Measurements from ENCODE around the gene SAMD5.
A peak's percentile ranks its signal among the peaks of the same experiment; 100 is the strongest.

Gene SAMD5

DNA sequence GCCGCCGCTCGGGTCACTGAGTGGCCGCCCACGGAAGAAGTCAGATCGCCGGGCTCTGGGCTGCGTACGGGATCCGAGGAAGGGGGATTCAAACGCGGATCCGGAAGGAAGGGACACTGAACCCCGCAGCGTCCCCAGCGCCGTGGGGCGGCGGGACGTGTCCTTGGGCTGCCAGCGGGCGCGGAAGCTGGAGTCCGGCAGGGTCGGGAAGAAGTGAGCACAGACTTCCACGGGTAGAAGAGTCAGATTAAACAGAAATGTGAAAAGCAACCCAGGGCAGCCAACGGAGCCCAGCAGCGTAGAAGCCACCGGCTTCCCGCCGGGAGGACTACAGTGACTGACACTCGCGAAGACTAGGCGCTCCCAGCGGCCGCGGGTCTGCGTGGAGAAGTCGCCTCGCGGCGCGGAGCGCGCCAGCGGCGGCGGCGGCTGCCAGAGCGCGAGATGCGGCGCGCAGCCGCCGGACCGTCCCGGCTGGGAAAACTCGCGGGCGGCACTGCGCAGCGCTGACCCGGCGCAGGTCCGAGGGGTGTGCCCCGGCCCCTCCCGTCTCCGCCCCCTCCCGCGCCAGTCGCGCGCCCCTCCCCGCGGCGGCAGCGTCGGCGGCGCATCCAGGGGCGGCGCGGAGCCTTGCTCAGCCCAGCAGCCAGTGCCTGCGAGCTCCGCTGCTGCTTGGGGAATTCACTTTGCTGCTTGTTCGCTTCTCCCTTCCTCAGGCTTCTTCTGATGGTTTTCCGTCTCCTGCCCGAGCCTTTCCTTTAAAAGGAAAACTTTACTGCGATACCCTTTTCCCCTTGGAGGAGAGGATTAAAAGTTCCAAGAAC, at the start of gene SAMD5:
TSS of gene SAMD5 (plus strand) at position 649 of the 824 bp plus-strand sequence. CDS start 239 bp downstream, outside the sequence.
- peak; percentile 87 for DNase-seq

- DNase-seq: no peak
Observed at GRCh38 chr6:147459780-147460179, 48.7 kb upstream of the SAMD5 start.

DNA sequence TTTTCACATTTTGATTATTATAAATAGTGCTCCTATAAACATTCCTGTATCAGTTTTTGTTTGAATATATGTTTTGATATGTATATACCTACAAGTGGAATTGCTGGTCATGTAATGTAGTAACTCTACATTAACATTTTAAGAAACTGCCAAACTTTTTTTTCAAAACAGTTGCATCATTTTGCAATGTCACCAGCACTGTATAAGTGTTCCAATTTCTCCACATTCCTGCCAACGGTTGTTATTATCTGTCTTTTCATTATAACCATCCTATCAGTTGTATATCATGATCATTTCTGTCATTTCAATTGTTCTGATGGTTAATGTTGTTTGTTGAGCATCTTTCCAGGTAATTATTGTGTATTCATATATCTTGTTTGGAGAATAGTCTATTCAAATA, 44.8 kb upstream of the SAMD5 start:
- no peak for DNase-seq

- no peak for DNase-seq
Observed at GRCh38 chr6:147467428-147467827, 41.1 kb upstream of the SAMD5 start.

DNA sequence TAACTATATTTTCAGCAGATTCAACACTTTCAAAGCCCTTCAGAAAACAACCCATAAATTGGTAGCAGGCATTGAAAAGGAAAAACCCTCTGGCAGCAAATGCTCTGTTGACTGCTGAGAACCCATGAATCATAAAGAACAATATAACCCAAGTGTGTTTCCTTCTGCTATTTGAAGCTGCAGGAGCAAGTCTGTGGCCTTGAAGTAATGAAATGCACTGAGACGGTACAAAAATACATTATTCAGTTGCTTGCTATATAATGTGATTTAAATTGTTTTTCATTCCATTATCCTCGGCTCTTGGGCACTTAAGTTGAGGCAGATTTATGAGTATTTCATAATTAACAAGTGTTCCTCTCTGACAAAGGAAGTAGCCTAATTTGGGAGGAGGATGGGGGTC, 40.6 kb upstream of the SAMD5 start:
- no peak for DNase-seq

DNA sequence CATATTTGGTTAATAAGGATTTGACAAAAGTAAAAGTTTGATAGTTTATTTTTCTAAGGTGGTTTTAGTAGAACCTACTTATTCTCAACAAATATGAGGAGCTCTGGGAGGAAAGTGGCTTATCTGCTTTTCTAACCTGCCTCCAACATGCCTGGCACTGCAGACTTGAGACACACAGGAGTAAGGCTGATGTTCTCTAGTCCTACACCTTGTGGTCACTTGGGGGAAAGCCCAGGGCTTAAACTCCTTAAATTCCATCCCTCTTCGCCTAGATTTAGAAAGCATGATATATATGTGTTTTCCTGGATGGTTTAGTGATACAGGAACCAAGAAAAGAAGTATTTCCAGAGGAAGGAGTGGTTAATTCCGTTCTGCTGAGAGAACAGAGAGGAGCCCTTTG, 39.9 kb upstream of the SAMD5 start:
- DNase-seq: no peak

DNA sequence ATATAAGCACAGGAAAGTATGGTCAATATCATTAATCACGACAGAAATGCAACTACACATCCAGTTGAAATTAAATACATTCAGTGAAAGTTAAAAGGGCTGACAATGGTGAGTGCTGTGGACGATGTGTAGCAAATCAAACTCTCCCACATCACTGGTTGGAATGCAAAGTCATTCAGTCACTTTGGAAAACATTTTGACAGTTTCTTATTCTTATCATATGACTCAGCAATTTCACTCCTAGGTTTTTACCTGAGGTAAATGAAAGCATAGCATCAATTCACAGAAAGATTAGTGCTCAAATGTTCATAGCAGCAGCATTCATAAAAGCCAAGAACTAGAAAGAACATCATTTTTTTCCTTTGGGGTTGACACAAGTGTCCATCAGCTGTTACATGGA, 28.6 kb upstream of the SAMD5 start:
- no peak for DNase-seq

- DNase-seq: no peak
Observed at GRCh38 chr6:147486683-147487082, 21.8 kb upstream of the SAMD5 start.

DNA sequence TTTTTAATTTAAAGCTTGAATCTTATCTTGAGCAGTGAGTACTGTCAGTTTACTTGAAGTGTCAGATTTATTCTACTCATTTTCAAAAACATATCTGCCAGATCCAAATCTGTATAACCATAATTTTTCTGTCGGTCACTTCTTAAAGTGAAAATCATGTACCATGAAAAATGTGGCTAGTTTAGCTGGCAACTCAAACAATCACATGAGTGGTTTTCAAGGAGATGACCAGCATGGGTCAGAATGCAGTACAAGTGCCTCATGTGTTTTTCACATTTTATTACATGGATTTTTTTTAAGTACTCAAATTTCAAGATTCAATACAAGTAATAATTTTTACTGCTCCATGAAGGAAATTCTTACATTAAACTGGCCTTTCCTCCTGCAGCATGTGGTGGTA, 11.0 kb upstream of the SAMD5 start:
- no peak for DNase-seq

DNA sequence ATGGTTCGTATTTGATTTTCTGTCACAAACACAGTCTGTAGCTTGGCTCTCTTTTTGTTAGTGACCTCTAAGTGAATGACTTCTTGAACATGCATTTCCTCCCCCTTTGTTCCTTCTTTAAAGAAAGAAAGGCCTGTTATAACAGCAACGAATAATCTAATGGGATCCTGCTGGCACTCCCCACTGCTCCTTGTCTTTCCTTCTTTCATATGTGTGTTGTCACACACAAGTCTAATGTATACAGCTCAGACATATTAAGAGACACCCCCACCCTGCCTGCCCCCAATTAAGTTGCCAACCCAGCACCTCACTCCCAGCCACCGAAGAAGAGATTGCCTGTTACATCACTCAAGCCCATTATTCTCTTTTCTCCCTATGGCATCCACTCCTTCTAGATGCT, 4.9 kb upstream of the SAMD5 start:
- DNase-seq: no peak

- no peak for DNase-seq
Observed at GRCh38 chr6:147504848-147505247, 3.6 kb upstream of the SAMD5 start.

DNA sequence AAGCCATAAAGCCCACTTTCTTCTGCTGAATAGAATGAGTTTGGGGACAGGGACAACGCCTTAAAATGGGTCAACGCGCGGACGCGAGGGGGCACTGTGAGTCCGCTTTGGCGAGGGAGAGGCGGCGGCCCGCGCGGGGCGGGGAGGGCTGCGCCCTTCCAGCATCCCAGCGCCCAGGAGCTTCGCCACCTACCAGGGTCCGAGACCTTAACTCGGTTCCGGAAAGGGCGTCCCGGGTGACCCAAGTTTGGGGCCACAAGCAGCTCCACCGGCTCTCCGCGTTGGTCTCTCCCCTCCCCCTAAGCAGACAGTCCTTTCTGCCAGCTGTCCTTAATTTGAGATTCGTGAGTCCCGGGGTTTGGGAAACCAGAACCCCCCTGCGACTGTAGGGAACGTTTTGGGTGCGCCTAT, 1.8 kb upstream of the SAMD5 start:
- DNase-seq: peak; percentile 90

DNA sequence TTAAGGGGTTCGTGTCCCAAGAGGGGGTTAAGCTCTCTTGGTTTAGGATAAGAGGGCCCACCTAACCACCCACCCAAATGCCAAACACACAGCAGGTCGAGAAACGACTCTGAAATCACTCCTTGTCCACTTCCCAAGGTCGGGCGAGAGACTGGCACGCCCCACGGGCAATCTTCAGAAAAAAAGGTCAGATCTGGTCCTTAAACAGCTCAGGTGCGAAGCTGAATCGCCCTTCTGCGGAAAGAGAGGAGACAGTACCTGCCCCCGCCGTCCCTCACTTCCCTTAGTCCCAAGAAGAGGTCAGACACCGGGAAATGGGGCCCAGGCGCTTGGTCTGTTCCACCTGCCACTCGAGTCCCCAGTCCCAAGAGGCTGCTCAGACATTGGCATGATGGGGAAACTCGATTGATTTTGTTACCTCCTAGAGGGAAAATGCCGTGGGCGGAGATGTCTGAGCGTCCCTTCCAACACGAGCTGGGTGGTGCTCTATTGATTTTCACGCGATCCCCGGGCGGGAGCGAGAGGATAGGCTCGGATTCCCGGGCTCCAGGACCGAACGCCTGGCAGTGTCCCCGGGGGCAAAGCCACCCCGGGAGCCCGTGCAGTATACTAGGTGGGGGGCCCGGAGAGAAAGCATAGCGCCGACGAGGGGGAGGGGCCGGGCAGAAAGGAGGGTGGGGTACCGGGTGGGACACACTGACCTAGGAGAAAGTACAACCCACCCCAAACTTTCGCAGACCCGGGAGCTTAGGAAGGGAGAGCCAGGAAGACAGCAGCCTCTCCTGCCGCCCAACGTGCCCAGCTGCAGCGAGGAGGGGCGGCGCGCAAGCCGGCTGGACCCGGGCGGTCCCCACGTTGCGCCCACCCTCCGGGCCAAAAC, 1.1 kb upstream of the SAMD5 start:
- DNase-seq: peak; percentile 70

DNA sequence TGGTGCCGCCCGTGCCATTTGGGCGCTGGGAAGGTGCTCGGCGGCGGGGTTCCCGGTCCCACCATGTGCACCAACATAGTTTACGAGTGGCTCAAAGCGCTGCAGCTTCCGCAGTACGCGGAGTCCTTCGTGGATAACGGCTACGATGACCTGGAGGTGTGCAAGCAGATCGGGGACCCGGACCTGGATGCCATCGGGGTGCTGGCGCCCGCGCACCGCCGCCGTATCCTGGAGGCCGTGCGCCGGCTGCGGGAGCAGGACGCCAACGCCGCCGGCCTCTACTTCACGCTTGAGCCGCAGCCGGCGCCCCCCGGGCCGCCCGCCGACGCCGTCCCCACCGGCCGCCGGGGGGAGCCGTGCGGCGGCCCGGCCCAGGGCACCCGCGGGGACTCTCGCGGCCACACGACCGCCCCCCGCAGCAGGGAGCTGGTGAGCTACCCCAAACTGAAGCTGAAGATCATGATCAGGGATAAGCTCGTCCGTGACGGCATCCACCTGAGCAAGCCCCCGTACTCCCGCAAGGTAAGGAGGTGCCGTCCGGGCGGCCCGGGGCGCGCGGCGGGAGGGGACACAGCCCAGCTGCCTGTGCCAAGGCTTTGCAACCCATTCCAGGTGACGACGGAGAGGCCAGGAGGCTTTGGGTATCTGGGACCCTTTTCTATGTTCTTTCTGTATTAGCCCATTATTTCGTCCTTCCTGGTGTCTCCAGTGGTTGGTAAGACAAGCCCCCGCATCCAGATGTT, 547 bp downstream of the SAMD5 start:
- DNase-seq: peak; percentile 42

DNA sequence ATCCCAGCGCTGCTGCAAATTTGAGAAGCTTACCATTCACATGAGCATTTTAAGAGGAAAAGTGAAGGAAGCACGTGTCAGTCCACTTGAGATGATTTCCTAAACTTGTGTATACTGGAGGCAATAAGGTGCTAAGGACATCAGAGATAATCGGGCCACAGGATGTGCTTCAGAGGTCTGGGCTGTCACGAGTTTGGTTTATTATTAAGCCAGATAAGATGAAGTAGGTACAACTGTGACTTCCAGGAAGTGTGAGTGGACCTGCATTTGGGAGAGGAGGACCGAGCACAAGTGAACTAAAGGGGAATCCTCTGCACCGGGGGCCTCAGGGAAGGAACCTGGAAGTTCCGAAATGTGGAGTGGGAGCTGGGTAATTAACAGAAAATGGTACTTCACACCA, 1.4 kb downstream of the SAMD5 start:
- DNase-seq: peak; percentile 12

DNA sequence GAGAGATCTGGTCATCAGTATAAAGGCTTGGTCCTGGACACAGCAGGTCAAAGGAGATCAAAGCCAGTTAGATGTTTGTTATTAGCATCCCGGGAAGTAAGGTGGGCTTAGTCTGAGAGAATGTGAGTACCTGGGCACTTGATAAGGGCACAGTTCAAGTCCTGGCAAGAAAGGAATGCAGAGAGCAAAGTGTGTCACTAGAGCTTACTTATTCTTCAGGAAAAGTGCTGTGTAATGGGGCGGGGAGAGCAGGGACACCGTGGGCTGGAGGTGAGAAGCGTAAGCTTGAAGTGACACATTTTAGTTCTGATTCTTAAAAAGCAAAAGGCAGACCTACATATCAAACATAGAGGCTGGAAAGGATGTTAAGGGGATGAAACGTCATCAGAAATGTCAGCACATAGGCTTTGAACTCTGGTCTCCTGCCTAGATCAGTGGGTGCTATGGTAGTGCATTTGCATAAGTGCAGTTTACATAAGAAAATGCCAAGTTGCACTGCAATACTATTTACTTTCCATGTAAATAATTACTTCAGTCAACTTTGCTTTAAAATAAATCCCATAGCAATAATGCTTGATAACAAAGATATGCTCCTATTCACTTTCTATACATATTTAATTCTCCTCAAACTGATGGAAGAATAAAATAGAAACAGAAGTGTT, 2.6 kb downstream of the SAMD5 start:
- DNase-seq: no peak

DNA sequence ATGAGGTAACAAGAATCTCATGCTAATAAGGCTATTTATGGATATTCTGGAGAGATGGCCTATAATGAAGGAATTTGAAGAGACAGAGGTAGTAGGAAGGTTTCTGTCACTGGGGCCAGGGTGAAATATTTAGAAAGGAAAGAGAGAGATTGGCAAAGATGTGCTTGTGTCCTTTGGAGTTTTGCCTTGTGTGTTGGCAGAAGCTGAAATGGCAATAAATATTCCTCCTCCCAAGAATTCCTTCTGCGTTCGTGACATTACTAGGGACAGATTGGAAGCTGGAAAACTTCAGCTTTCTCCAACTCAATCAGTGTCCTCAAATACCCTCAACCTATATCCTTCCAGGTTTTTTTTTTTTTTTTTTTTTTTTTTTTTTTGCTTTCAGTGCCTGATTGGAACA, 6.3 kb downstream of the SAMD5 start:
- DNase-seq: no peak

DNA sequence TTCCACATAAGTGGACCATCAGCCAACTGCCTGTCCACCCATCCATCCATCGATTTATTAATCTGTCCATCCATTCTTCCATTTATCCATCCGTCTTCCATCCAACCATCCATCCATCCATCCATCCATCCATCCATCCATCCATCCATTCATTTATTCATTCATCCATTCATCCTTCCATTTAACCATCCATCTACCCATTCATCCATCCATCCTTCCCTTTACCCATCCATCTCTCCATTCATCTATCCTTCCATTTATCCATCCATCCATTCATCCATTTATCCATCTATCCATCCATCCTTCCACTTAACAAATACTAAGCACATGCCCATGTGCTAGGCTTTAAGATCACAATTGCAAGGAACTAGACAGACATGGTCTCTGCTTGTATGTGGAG, 6.8 kb downstream of the SAMD5 start:
- DNase-seq: no peak

- no peak for DNase-seq
Observed at GRCh38 chr6:147522597-147522996, 14.1 kb downstream of the SAMD5 start.

DNA sequence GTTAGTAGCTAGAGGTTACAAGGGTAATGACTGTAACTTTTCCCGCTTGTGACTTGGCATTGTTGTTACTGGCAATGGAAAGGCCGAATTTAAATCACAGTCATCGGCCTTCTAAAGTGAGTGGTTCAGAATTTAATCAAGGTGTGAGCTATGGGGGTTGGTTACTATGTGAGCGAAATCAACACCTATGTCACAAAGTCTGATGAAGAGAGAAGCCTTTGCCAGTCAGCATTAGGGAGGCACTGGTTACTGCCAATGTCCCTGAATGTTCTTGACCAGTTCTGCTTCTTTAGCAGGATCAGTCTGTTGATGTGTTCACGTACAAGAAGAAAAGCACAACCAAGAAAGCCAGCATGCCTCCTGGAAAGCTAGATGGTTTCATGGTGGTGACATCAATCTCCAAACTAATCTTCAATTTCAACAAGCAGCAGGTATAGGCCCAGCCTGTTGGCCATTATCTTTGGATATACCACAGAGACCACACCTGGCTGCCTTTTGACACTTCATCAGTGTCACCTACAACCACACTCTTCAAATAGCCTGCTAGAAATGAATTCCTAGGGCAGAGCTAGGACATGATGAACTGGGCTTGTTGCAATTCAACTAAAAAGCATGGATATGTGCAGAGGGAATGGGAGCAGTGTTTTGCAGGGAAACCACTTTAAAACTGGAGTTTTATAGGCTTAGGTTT, 17.2 kb downstream of the SAMD5 start:
- no peak for DNase-seq

DNA sequence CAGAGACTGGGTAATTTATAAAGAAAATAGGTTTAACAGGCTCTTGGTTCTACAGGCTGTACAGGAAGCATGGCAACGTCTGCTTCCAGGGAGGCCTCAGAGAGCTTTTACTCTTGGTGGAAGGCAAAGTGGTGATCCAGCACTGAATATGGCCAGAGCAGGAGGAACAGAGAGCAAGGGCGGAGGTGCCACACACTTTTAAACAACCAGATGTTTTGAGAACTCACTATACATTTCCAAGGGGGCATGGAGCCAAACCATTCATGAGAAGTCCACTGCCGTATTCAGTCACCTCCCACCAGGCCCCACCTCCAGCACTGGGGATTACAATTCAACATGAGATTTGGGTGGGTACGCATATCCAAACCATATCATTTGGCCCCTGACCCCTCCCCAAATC, 18.7 kb downstream of the SAMD5 start:
- no peak for DNase-seq

GRCh38 chr6:147528511-147529145, 20.1 kb downstream of the SAMD5 start:
- DNase-seq: no peak
